ENCODE results near the gene PTPN11. TPM values are rescaled to one million over a fixed set of nuclear protein-coding genes. Genes with fewer than 3 reads are reported as not detected.

Gene PTPN11
- total and polyA plus RNA-seq, 10 of the 15 experiments (the other 5 are each of a cell fraction or from before 2014, with no cell fraction given): 14.6 to 85.2 (median 58.6) TPM

DNA sequence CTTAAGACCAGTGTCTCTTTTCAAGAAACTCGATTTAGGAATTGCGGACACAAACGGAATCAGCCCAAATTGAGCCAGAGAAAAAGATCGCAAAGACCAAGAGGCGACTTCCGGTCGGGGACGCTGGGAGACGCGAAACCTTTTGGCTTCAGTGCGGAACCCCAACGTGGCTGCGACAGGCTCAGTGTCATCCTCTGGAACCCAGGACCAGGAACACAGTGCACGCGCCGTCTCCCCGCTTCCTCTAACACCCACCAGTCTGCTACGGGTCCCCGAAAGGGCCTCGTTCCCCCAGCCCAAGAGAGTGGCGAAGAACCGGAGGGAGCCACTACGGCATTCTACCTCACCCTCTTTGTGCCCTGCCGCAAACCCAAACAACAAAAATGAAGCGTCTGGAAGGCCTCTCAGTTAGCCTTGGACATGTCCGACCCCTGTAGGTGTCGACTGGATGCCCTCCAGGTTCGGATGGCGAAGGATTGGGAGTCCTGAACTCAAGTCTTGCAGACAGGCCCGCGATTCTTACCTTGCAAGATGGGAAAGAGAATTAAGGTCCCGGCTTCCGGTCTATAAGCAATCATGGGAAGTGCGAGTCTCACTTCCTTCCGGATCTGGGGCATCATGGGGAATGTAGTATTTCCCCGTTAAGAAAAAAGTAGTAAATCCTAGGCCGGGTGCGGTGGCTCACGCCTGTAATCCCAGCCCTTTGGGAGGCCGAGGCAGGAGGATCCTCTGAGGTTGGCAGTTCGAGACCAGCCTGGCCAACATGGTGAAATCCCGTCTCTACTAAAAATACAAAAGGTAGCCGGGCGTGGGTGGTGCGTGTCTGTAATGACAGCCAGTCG, 9.5 kb upstream of the PTPN11 start, which contains the start of gene RPL6 (continued):
- TF ChIP-seq WRNIP1 (IDR thresholded peaks at IDR 0.05; ENCODE audit: borderline replicate concordance, low read depth, low read length) (peak; percentile 51; the same call in 1 of the 2 replicates), ZZZ3 (IDR thresholded peaks at IDR 0.05; ENCODE audit: control insufficient read depth, insufficient read length, low read depth) (peak; percentile 91), ZNF24 (IDR thresholded peaks at IDR 0.05) (peak; percentile 61; the same call in 1 of the 2 replicates), HCFC1 (IDR thresholded peaks at IDR 0.05; ENCODE audit: low read length) (peak; percentile 87), HDAC2 (IDR thresholded peaks at IDR 0.05) (no peak), CREB1 (IDR thresholded peaks at IDR 0.05; ENCODE audit: low read depth) (peak; percentile 68; the same call in 1 of the 2 replicates), SMAD1 (IDR thresholded peaks at IDR 0.05; ENCODE audit: low read depth, partially characterized antibody) (peak; percentile 93), ZNF687 (IDR thresholded peaks at IDR 0.05) (peak; percentile 85), POLR2AphosphoS2 (IDR thresholded peaks at IDR 0.05; ENCODE audit: low read depth, low read length) (peak; percentile 97), CEBPB (IDR thresholded peaks at IDR 0.05; ENCODE audit: borderline replicate concordance in 1 of 2, low read depth in 2 of 2, low read length in 2 of 2) (peak in 1 of 2 experiments; percentile 31; a peak in 1 of 4 replicates), NR2C1 (IDR thresholded peaks at IDR 0.05) (0 out of 2 replicates have a peak, but pooled peaks have one; percentile 24), ZNF207 (IDR thresholded peaks at IDR 0.05; ENCODE audit: borderline replicate concordance) (peak; percentile 78; the same call in 1 of the 2 replicates), ATF2 (IDR thresholded peaks at IDR 0.05; ENCODE audit: low read length) (0 out of 2 replicates have a peak, but pooled peaks have one; percentile 45), ZBTB4 (CRISPR knock-in tag; IDR thresholded peaks at IDR 0.05) (no peak), MEF2B (IDR thresholded peaks at IDR 0.05; ENCODE audit: partially characterized antibody, poor library complexity, severe bottlenecking) (peak; percentile 45), PAX8 (IDR thresholded peaks at IDR 0.05) (no peak)
- TF ChIP-seq, protein P1, sequence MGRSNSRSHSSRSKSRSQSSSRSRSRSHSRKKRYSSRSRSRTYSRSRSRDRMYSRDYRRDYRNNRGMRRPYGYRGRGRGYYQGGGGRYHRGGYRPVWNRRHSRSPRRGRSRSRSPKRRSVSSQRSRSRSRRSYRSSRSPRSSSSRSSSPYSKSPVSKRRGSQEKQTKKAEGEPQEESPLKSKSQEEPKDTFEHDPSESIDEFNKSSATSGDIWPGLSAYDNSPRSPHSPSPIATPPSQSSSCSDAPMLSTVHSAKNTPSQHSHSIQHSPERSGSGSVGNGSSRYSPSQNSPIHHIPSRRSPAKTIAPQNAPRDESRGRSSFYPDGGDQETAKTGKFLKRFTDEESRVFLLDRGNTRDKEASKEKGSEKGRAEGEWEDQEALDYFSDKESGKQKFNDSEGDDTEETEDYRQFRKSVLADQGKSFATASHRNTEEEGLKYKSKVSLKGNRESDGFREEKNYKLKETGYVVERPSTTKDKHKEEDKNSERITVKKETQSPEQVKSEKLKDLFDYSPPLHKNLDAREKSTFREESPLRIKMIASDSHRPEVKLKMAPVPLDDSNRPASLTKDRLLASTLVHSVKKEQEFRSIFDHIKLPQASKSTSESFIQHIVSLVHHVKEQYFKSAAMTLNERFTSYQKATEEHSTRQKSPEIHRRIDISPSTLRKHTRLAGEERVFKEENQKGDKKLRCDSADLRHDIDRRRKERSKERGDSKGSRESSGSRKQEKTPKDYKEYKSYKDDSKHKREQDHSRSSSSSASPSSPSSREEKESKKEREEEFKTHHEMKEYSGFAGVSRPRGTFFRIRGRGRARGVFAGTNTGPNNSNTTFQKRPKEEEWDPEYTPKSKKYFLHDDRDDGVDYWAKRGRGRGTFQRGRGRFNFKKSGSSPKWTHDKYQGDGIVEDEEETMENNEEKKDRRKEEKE (IDR thresholded peaks at IDR 0.05): no peak

Data from GM12878 (cell line).